ENCODE data around the gene STYK1.

STYK1 gene

GRCh38 chr12:10610188-10610587 lies 63.7 kb downstream of the STYK1 start:
- ChIA-PET POLR2A (no interaction called here), CTCF (interaction anchor here (0.7 to 1.6 kb wide), 3 partner anchors 65 to 374 kb away, joined by 3 read pairs; no protein-coding TSS in a partner anchor)
- no peak overlapping the region for H3K4me3 ChIP-seq (ENCODE audit: control insufficient read depth in 1 of 7, extremely low read depth in 1 of 7, insufficient read depth in 4 of 7, low read depth in 2 of 7, low read length in 6 of 7)
- no peak for DNase-seq
- peaks cover 15 to 21% (median 18%) of the 10 kb centered on the region in 4 experiments for H3K4me1 ChIP-seq (ENCODE audit: control extremely low read depth in 1 of 4, control insufficient read depth in 4 of 4, insufficient read depth in 4 of 4, low read length in 3 of 4)
- no peaks in the 10 kb centered on the region for H3K27me3 ChIP-seq (replicated peaks in 2 of 5; ENCODE audit: control insufficient read depth in 4 of 5, insufficient read depth in 5 of 5, low read length in 4 of 5)
- H3K36me3 ChIP-seq (ENCODE audit: control insufficient read depth in 4 of 4, insufficient read depth in 4 of 4, low read length in 3 of 4) = peaks cover 6 to 30% (median 21%) of the 10 kb centered on the region in 4 experiments
- H3K27ac ChIP-seq (ENCODE audit: insufficient read depth in 1 of 2, low read depth in 1 of 2, low read length in 2 of 2, poor library complexity in 1 of 2, severe bottlenecking in 2 of 2) = no peak overlapping the region
- 100% methylated on average over 2 of the region's 3 CpGs for WGBS (ENCODE audit: insufficient coverage)
- no peaks in the 10 kb centered on the region for H3K9me3 ChIP-seq (ENCODE audit: control extremely low read depth in 1 of 5, control insufficient read depth in 4 of 5, insufficient read depth in 2 of 5, low read depth in 1 of 5, low read length in 4 of 5)

- H3K36me3 ChIP-seq (ENCODE audit: control insufficient read depth in 4 of 4, insufficient read depth in 4 of 4, low read length in 3 of 4) = peaks cover 11 to 37% (median 23%) of the 10 kb centered on the region in 4 experiments
- POLR2A ChIA-PET = no interaction called here
- H3K27me3 ChIP-seq (replicated peaks in 2 of 5; ENCODE audit: control insufficient read depth in 4 of 5, insufficient read depth in 5 of 5, low read length in 4 of 5) = no peaks in the 10 kb centered on the region
- no peaks in the 10 kb centered on the region for H3K9me3 ChIP-seq (ENCODE audit: control extremely low read depth in 1 of 5, control insufficient read depth in 4 of 5, insufficient read depth in 2 of 5, low read depth in 1 of 5, low read length in 4 of 5)
- peak; percentile 61 to 62 (median 61) for DNase-seq
- peaks cover 7 to 15% (median 13%) of the 10 kb centered on the region in 4 experiments for H3K4me1 ChIP-seq (ENCODE audit: control extremely low read depth in 1 of 4, control insufficient read depth in 4 of 4, insufficient read depth in 4 of 4, low read length in 3 of 4)
- no peak overlapping the region for H3K27ac ChIP-seq (ENCODE audit: insufficient read depth in 1 of 2, low read depth in 1 of 2, low read length in 2 of 2, poor library complexity in 1 of 2, severe bottlenecking in 2 of 2)
- no peak overlapping the region for H3K4me3 ChIP-seq (ENCODE audit: control insufficient read depth in 1 of 7, extremely low read depth in 1 of 7, insufficient read depth in 4 of 7, low read depth in 2 of 7, low read length in 6 of 7)
- CTCF ChIA-PET = interaction anchor here (0.7 to 2.0 kb wide), 5 partner anchors 10 to 90 kb away, joined by 3 to 9 read pairs (median 4); no protein-coding TSS in a partner anchor
- WGBS (ENCODE audit: insufficient coverage) = no CpG with 5 or more reads among the region's 3 CpGs
Observed at GRCh38 chr12:10607885-10608458, 65.9 kb downstream of the STYK1 start.

- peaks cover 7 to 15% (median 8%) of the 10 kb centered on the region in 4 experiments for H3K36me3 ChIP-seq (ENCODE audit: control insufficient read depth in 4 of 4, insufficient read depth in 4 of 4, low read length in 3 of 4)
- ChIA-PET CTCF (no interaction called here), POLR2A (no interaction called here)
- no peak for DNase-seq
- H3K4me3 ChIP-seq (ENCODE audit: control insufficient read depth in 1 of 7, extremely low read depth in 1 of 7, insufficient read depth in 4 of 7, low read depth in 2 of 7, low read length in 6 of 7) = no peak overlapping the region
- H3K27me3 ChIP-seq (replicated peaks in 2 of 5; ENCODE audit: control insufficient read depth in 4 of 5, insufficient read depth in 5 of 5, low read length in 4 of 5) = no peaks in the 10 kb centered on the region
- no peak overlapping the region for H3K27ac ChIP-seq (ENCODE audit: insufficient read depth in 1 of 2, low read depth in 1 of 2, low read length in 2 of 2, poor library complexity in 1 of 2, severe bottlenecking in 2 of 2)
- H3K9me3 ChIP-seq (ENCODE audit: control extremely low read depth in 1 of 5, control insufficient read depth in 4 of 5, insufficient read depth in 2 of 5, low read depth in 1 of 5, low read length in 4 of 5) = no peaks in the 10 kb centered on the region
- no peaks in the 10 kb centered on the region for H3K4me1 ChIP-seq (ENCODE audit: control extremely low read depth in 1 of 4, control insufficient read depth in 4 of 4, insufficient read depth in 4 of 4, low read length in 3 of 4)
- WGBS (ENCODE audit: insufficient coverage) = 100% methylated on average over 2 of the region's 2 CpGs
Observed at GRCh38 chr12:10601860-10602259, 72.0 kb downstream of the STYK1 start.

GRCh38 chr12:10600988-10601387 lies 72.9 kb downstream of the STYK1 start:
- DNase-seq = no peak
- no peak overlapping the region for H3K27ac ChIP-seq (ENCODE audit: insufficient read depth in 1 of 2, low read depth in 1 of 2, low read length in 2 of 2, poor library complexity in 1 of 2, severe bottlenecking in 2 of 2)

GRCh38 chr12:10595881-10596280 lies 78.0 kb downstream of the STYK1 start:
- Histone ChIP-seq H3K4me3 (ENCODE audit: control insufficient read depth in 1 of 7, extremely low read depth in 1 of 7, insufficient read depth in 4 of 7, low read depth in 2 of 7, low read length in 6 of 7) (no peak overlapping the region), H3K36me3 (ENCODE audit: control insufficient read depth in 4 of 4, insufficient read depth in 4 of 4, low read length in 3 of 4) (peaks cover 0 to 7% (median 4%) of the 10 kb centered on the region in 4 experiments), H3K27ac (ENCODE audit: insufficient read depth in 1 of 2, low read depth in 1 of 2, low read length in 2 of 2, poor library complexity in 1 of 2, severe bottlenecking in 2 of 2) (no peak overlapping the region), H3K9me3 (ENCODE audit: control extremely low read depth in 1 of 5, control insufficient read depth in 4 of 5, insufficient read depth in 2 of 5, low read depth in 1 of 5, low read length in 4 of 5) (no peaks in the 10 kb centered on the region), H3K4me1 (ENCODE audit: control extremely low read depth in 1 of 4, control insufficient read depth in 4 of 4, insufficient read depth in 4 of 4, low read length in 3 of 4) (peaks cover 0 to 6% (median 4%) of the 10 kb centered on the region in 4 experiments), H3K27me3 (replicated peaks in 2 of 5; ENCODE audit: control insufficient read depth in 4 of 5, insufficient read depth in 5 of 5, low read length in 4 of 5) (no peaks in the 10 kb centered on the region)
- CTCF ChIA-PET = no interaction called here
- POLR2A ChIA-PET = no interaction called here
- no CpG with 5 or more reads among the region's 2 CpGs for WGBS (ENCODE audit: insufficient coverage)
- no peak for DNase-seq

More at GRCh38 chr12:10600988-10601387, 72.9 kb downstream of the STYK1 start:
- 100% methylated on average over 1 of the region's 6 CpGs for WGBS (ENCODE audit: insufficient coverage)
- peaks cover 5 to 13% (median 8%) of the 10 kb centered on the region in 4 experiments for H3K36me3 ChIP-seq (ENCODE audit: control insufficient read depth in 4 of 4, insufficient read depth in 4 of 4, low read length in 3 of 4)
- H3K4me1 ChIP-seq (ENCODE audit: control extremely low read depth in 1 of 4, control insufficient read depth in 4 of 4, insufficient read depth in 4 of 4, low read length in 3 of 4) = no peaks in the 10 kb centered on the region
- no peaks in the 10 kb centered on the region for H3K27me3 ChIP-seq (replicated peaks in 2 of 5; ENCODE audit: control insufficient read depth in 4 of 5, insufficient read depth in 5 of 5, low read length in 4 of 5)
- H3K9me3 ChIP-seq (ENCODE audit: control extremely low read depth in 1 of 5, control insufficient read depth in 4 of 5, insufficient read depth in 2 of 5, low read depth in 1 of 5, low read length in 4 of 5) = no peaks in the 10 kb centered on the region
- ChIA-PET POLR2A (no interaction called here), CTCF (no interaction called here)
- H3K4me3 ChIP-seq (ENCODE audit: control insufficient read depth in 1 of 7, extremely low read depth in 1 of 7, insufficient read depth in 4 of 7, low read depth in 2 of 7, low read length in 6 of 7) = no peak overlapping the region

DNA sequence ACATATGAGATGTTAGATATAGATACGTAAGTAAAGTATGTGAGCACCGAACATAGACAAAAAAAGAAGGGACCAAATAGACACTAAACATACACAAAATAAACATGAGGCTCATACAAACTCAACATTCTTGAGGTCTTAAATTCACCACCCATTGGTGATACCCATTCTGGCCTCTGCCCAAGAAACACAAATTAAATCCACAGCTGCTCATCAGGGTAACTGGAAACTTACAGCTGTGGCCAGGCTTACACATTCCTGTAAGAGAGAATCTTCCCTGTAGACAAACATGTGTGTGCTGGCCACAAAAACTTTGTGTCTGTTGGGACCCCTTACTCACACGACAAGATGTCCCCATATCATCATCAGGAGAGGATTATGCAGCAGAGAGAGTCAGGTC lies 82.9 kb downstream of the STYK1 start:
- POLR2A ChIA-PET = no interaction called here
- CTCF ChIA-PET = no interaction called here
- 100% methylated on average over 1 of the region's 3 CpGs for WGBS (ENCODE audit: insufficient coverage)

GRCh38 chr12:10584415-10584814 lies 89.4 kb downstream of the STYK1 start:
- CTCF ChIA-PET = interaction anchor here (1.0 kb wide), 1 partner anchor 218 kb away, joined by 3 read pairs; no protein-coding TSS in a partner anchor
- H3K36me3 ChIP-seq (ENCODE audit: control insufficient read depth in 4 of 4, insufficient read depth in 4 of 4, low read length in 3 of 4) = no peaks in the 10 kb centered on the region
- peaks cover 0 to 6% (median 0%) of the 10 kb centered on the region in 5 experiments for H3K9me3 ChIP-seq (ENCODE audit: control extremely low read depth in 1 of 5, control insufficient read depth in 4 of 5, insufficient read depth in 2 of 5, low read depth in 1 of 5, low read length in 4 of 5)
- no peak overlapping the region for H3K4me3 ChIP-seq (ENCODE audit: control insufficient read depth in 1 of 7, extremely low read depth in 1 of 7, insufficient read depth in 4 of 7, low read depth in 2 of 7, low read length in 6 of 7)
- no peaks in the 10 kb centered on the region for H3K27me3 ChIP-seq (replicated peaks in 2 of 5; ENCODE audit: control insufficient read depth in 4 of 5, insufficient read depth in 5 of 5, low read length in 4 of 5)
- H3K27ac ChIP-seq (ENCODE audit: insufficient read depth in 1 of 2, low read depth in 1 of 2, low read length in 2 of 2, poor library complexity in 1 of 2, severe bottlenecking in 2 of 2) = no peak overlapping the region
- no CpG with 5 or more reads among the region's 1 CpG for WGBS (ENCODE audit: insufficient coverage)
- H3K4me1 ChIP-seq (ENCODE audit: control extremely low read depth in 1 of 4, control insufficient read depth in 4 of 4, insufficient read depth in 4 of 4, low read length in 3 of 4) = no peaks in the 10 kb centered on the region
- no peak for DNase-seq
- POLR2A ChIA-PET = no interaction called here

More for the DNA sequence above, 82.9 kb downstream of the STYK1 start:
- H3K4me1 ChIP-seq (ENCODE audit: control extremely low read depth in 1 of 4, control insufficient read depth in 4 of 4, insufficient read depth in 4 of 4, low read length in 3 of 4) = peaks cover 0 to 6% (median 4%) of the 10 kb centered on the region in 4 experiments
- H3K36me3 ChIP-seq (ENCODE audit: control insufficient read depth in 4 of 4, insufficient read depth in 4 of 4, low read length in 3 of 4) = peaks cover 0 to 4% (median 2%) of the 10 kb centered on the region in 4 experiments
- no peaks in the 10 kb centered on the region for H3K27me3 ChIP-seq (replicated peaks in 2 of 5; ENCODE audit: control insufficient read depth in 4 of 5, insufficient read depth in 5 of 5, low read length in 4 of 5)
- no peak overlapping the region for H3K27ac ChIP-seq (ENCODE audit: insufficient read depth in 1 of 2, low read depth in 1 of 2, low read length in 2 of 2, poor library complexity in 1 of 2, severe bottlenecking in 2 of 2)
- no peaks in the 10 kb centered on the region for H3K9me3 ChIP-seq (ENCODE audit: control extremely low read depth in 1 of 5, control insufficient read depth in 4 of 5, insufficient read depth in 2 of 5, low read depth in 1 of 5, low read length in 4 of 5)
- H3K4me3 ChIP-seq (ENCODE audit: control insufficient read depth in 1 of 7, extremely low read depth in 1 of 7, insufficient read depth in 4 of 7, low read depth in 2 of 7, low read length in 6 of 7) = no peak overlapping the region
- no peak for DNase-seq

Measured in common myeloid progenitor, CD34-positive (primary cell).